ENCODE results near the gene CELF5. TPM values are rescaled to one million over a fixed set of nuclear protein-coding genes. Genes with fewer than 3 reads are reported as not detected.
"Not testable (repeated sequence)": the region's sequence is repeated elsewhere in the genome, so short reads cannot be mapped to it uniquely, and the experiment has no call there.

Gene CELF5
- total RNA-seq, 1 experiment from 2014 or later: 7.7 TPM

DNA sequence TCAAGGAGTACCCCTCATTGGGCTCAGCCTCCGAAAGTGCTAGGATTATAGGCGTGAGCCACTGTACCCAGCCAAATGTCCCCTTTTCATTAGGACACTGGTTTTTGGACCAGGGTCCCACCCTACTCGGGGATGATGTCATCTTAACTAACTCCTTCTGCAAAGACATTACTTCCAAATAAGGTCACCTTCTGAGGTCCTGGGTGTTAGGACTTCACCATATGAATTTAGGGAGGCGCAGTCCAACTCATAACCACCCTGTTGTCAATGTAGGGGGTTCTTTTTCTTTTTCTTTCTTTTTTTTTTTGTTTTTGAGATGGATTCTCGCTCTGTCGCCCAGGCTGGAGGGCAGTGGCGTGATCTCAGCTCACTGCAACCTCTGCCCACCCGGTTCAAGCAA is 109.2 kb downstream of the CELF5 start (continued):
- TF ChIP-seq, protein P1, sequence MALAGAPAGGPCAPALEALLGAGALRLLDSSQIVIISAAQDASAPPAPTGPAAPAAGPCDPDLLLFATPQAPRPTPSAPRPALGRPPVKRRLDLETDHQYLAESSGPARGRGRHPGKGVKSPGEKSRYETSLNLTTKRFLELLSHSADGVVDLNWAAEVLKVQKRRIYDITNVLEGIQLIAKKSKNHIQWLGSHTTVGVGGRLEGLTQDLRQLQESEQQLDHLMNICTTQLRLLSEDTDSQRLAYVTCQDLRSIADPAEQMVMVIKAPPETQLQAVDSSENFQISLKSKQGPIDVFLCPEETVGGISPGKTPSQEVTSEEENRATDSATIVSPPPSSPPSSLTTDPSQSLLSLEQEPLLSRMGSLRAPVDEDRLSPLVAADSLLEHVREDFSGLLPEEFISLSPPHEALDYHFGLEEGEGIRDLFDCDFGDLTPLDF (CRISPR knock-in tag; IDR thresholded peaks at IDR 0.05): no peak
- TF ChIP-seq, protein P2, sequence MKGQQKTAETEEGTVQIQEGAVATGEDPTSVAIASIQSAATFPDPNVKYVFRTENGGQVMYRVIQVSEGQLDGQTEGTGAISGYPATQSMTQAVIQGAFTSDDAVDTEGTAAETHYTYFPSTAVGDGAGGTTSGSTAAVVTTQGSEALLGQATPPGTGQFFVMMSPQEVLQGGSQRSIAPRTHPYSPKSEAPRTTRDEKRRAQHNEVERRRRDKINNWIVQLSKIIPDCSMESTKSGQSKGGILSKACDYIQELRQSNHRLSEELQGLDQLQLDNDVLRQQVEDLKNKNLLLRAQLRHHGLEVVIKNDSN (CRISPR knock-in tag; IDR thresholded peaks at IDR 0.05): no peak
- TF ChIP-seq, protein P3, sequence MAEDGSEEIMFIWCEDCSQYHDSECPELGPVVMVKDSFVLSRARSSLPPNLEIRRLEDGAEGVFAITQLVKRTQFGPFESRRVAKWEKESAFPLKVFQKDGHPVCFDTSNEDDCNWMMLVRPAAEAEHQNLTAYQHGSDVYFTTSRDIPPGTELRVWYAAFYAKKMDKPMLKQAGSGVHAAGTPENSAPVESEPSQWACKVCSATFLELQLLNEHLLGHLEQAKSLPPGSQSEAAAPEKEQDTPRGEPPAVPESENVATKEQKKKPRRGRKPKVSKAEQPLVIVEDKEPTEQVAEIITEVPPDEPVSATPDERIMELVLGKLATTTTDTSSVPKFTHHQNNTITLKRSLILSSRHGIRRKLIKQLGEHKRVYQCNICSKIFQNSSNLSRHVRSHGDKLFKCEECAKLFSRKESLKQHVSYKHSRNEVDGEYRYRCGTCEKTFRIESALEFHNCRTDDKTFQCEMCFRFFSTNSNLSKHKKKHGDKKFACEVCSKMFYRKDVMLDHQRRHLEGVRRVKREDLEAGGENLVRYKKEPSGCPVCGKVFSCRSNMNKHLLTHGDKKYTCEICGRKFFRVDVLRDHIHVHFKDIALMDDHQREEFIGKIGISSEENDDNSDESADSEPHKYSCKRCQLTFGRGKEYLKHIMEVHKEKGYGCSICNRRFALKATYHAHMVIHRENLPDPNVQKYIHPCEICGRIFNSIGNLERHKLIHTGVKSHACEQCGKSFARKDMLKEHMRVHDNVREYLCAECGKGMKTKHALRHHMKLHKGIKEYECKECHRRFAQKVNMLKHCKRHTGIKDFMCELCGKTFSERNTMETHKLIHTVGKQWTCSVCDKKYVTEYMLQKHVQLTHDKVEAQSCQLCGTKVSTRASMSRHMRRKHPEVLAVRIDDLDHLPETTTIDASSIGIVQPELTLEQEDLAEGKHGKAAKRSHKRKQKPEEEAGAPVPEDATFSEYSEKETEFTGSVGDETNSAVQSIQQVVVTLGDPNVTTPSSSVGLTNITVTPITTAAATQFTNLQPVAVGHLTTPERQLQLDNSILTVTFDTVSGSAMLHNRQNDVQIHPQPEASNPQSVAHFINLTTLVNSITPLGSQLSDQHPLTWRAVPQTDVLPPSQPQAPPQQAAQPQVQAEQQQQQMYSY (CRISPR knock-in tag; IDR thresholded peaks at IDR 0.05): no peak
- TF ChIP-seq SP1 (CRISPR knock-in tag; conservative IDR thresholded peaks at IDR 0.05): no peak

DNA sequence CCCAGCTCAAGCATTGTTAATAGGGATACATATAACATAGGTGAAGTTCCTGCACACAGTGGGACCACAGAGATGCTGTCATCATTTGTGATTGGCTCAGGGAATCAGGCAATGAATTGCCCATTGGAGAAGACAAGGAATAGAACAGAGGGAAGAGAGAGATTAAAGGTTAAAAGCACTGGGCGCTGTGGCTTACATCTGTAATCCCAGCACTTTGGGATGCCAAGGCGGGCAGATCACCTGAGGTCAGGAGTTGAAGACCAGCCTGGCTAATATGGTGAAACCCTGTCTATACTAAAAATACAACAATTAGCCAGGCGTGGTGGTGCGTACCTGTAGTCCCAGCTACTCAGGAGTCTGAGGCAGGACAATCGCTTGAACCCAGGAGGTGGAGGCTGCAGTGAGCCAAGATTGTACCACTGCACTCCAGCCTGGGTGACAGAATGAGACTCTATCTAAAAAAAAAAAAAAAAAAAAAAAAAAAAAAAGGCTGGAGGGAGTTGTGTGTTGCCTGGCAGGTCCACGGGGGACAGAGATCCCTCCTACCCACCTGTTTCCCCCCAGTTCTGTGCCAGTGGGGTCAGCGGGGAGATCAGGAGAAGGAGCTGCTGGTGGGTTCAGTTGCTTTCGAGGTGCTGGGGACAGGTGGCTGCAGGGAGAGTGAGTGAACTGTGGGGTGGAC is 110.4 kb downstream of the CELF5 start:
- CTCF ChIA-PET: interaction anchor here (0.7 to 4.9 kb wide), 6 partner anchors 8 to 243 kb away, joined by 3 to 21 read pairs (median 5); no protein-coding TSS in a partner anchor
- H3K36me3 Mint-ChIP-seq; ATAC-seq; H3K27ac Mint-ChIP-seq; DNase-seq (ENCODE audit: low spot score); H3K9me3 Mint-ChIP-seq; H3K4me3 Mint-ChIP-seq; H3K4me1 Mint-ChIP-seq; POLR2A ChIA-PET: not testable (repeated sequence)
- H3K27me3 Mint-ChIP-seq (ENCODE audit: low read depth): peaks cover 40% of the 10 kb centered on the region

DNA sequence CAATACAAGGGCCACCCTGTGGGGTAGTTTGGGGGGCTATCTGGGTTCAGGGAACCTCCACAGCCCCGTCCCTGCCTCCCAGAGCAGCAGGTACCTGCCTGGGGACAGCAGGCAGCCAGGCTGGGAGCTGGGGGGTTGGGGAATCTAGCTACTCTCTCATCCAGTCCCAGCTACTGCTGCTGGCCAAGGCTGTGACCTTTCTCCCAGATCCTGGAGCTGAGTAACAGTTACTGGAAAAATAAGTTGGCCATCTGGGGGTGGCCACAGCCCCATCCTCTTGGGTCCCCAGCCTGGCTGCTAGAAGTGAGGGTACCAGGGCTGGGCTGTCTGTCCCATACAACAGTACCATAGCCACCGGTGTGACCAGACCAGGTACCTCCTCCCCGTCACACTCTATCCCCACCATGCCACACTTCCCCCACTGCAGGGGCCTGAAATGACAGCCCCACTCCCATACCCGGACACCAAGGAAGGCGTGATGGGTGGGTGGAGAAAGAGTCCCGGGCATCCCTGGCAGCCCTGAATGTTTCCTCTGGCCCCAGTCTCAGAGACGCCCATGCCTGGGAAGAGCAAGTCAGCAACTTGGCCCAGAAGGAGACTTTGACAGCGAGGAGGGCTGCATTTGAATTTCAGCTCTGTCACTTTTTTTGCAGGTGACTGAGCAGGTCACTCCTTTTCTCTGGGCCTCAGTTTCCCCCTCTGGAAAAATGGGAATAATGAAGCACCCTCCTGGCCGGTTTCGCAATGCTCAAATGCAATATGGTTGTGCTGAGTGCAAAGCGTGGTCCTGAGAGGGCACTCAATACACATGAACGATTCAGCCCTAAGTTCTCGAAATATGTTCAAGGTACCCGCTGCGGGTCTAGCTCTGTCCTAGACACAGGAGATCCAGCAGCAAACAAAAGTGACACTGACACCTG is 111.2 kb downstream of the CELF5 start:
- Mint-ChIP-seq H3K4me3 (no peak overlapping the region), H3K27ac (no peak overlapping the region), H3K9me3 (no peaks in the 10 kb centered on the region), H3K27me3 (ENCODE audit: low read depth) (peaks cover 41% of the 10 kb centered on the region), H3K4me1 (no peaks in the 10 kb centered on the region), H3K36me3 (no peaks in the 10 kb centered on the region)
- ChIA-PET CTCF (interaction anchor here (0.7 to 4.9 kb wide), 6 partner anchors 9 to 149 kb away, joined by 3 to 21 read pairs (median 6); no protein-coding TSS in a partner anchor), POLR2A (no interaction called here)
- TF ChIP-seq ZNF671 (CRISPR knock-in tag; IDR thresholded peaks at IDR 0.05): no peak
- TF ChIP-seq ELF4 (CRISPR knock-in tag; IDR thresholded peaks at IDR 0.05; ENCODE audit: low read depth): no peak
- TF ChIP-seq, protein P4, sequence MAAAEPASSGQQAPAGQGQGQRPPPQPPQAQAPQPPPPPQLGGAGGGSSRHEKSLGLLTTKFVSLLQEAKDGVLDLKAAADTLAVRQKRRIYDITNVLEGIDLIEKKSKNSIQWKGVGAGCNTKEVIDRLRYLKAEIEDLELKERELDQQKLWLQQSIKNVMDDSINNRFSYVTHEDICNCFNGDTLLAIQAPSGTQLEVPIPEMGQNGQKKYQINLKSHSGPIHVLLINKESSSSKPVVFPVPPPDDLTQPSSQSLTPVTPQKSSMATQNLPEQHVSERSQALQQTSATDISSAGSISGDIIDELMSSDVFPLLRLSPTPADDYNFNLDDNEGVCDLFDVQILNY (CRISPR knock-in tag; IDR thresholded peaks at IDR 0.05): no peak
- TF ChIP-seq, protein P5, sequence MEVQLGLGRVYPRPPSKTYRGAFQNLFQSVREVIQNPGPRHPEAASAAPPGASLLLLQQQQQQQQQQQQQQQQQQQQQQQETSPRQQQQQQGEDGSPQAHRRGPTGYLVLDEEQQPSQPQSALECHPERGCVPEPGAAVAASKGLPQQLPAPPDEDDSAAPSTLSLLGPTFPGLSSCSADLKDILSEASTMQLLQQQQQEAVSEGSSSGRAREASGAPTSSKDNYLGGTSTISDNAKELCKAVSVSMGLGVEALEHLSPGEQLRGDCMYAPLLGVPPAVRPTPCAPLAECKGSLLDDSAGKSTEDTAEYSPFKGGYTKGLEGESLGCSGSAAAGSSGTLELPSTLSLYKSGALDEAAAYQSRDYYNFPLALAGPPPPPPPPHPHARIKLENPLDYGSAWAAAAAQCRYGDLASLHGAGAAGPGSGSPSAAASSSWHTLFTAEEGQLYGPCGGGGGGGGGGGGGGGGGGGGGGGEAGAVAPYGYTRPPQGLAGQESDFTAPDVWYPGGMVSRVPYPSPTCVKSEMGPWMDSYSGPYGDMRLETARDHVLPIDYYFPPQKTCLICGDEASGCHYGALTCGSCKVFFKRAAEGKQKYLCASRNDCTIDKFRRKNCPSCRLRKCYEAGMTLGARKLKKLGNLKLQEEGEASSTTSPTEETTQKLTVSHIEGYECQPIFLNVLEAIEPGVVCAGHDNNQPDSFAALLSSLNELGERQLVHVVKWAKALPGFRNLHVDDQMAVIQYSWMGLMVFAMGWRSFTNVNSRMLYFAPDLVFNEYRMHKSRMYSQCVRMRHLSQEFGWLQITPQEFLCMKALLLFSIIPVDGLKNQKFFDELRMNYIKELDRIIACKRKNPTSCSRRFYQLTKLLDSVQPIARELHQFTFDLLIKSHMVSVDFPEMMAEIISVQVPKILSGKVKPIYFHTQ (CRISPR knock-in tag; IDR thresholded peaks at IDR 0.05): no peak
- no peak for DNase-seq (ENCODE audit: low spot score)
- no peak for ATAC-seq
